ENCODE data around the gene PARVG.

The PARVG gene

DNA sequence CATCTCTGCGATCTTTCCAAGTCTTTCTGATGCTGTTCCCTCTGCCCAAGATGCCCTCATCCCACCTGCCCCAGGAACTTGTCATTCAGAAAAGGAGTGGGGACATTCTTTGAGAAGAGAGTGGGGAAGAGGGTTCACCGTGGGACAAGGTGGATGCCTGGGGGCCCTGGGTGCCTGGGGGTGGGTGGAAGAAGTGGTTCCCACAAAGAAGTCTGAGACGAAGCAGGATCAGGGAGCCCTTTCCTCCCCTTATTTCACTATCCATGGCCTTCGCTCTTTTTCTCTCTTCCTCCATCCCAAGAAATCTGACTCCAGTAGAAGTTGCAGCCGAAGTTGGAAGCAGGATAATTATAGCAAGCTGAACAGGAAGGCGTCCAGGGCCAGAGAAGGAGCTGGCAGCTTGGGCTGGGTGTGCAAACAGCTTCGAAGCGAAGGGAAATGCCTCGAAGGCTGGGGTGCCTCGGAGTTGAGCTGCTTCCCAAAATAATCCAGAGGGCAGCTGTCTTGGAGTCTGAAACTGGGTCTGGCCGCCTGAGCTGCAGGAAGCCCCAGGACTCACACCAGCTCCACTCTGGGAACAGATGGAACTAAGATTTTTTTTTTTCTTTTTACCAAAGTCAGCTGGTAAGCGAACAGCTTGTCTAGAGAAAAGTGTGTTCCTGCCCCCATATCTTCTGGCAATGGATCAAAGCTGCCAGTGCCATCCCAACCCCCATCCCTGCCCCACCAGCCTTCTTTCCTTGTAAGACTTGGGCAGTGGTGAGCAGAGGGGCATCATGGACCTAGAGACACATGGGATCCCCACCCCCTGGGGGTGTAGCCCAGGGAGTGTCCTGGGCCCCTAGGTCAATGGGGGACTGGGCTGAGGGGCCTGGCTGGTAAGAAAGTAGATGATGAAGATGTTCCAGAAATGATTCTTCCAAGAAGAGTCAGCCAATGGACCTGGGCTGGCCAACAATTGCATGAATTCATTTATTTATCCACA lies 31.5 kb downstream of the PARVG start:
- H3K27me3 ChIP-seq (ENCODE audit: insufficient read depth, poor library complexity, severe bottlenecking), result no peaks in the 10 kb centered on the region
- DNase-seq (ENCODE audit: low read depth in 1 of 2, low spot score in 1 of 2), result no peak
- H3K4me3 ChIP-seq (replicated peaks; ENCODE audit: insufficient read depth, low read length), result no peak overlapping the region
- TF ChIP-seq, protein P1, sequence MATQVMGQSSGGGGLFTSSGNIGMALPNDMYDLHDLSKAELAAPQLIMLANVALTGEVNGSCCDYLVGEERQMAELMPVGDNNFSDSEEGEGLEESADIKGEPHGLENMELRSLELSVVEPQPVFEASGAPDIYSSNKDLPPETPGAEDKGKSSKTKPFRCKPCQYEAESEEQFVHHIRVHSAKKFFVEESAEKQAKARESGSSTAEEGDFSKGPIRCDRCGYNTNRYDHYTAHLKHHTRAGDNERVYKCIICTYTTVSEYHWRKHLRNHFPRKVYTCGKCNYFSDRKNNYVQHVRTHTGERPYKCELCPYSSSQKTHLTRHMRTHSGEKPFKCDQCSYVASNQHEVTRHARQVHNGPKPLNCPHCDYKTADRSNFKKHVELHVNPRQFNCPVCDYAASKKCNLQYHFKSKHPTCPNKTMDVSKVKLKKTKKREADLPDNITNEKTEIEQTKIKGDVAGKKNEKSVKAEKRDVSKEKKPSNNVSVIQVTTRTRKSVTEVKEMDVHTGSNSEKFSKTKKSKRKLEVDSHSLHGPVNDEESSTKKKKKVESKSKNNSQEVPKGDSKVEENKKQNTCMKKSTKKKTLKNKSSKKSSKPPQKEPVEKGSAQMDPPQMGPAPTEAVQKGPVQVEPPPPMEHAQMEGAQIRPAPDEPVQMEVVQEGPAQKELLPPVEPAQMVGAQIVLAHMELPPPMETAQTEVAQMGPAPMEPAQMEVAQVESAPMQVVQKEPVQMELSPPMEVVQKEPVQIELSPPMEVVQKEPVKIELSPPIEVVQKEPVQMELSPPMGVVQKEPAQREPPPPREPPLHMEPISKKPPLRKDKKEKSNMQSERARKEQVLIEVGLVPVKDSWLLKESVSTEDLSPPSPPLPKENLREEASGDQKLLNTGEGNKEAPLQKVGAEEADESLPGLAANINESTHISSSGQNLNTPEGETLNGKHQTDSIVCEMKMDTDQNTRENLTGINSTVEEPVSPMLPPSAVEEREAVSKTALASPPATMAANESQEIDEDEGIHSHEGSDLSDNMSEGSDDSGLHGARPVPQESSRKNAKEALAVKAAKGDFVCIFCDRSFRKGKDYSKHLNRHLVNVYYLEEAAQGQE (IDR thresholded peaks at IDR 0.05; ENCODE audit: insufficient replicate concordance, low read depth), result no peak
- TF ChIP-seq SPI1 (IDR thresholded peaks at IDR 0.05; ENCODE audit: borderline replicate concordance, low read depth) (no peak), POLR2AphosphoS5 (IDR thresholded peaks at IDR 0.05; ENCODE audit: low read depth) (no peak)
- TF ChIP-seq, protein P2, sequence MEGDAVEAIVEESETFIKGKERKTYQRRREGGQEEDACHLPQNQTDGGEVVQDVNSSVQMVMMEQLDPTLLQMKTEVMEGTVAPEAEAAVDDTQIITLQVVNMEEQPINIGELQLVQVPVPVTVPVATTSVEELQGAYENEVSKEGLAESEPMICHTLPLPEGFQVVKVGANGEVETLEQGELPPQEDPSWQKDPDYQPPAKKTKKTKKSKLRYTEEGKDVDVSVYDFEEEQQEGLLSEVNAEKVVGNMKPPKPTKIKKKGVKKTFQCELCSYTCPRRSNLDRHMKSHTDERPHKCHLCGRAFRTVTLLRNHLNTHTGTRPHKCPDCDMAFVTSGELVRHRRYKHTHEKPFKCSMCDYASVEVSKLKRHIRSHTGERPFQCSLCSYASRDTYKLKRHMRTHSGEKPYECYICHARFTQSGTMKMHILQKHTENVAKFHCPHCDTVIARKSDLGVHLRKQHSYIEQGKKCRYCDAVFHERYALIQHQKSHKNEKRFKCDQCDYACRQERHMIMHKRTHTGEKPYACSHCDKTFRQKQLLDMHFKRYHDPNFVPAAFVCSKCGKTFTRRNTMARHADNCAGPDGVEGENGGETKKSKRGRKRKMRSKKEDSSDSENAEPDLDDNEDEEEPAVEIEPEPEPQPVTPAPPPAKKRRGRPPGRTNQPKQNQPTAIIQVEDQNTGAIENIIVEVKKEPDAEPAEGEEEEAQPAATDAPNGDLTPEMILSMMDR (IDR thresholded peaks at IDR 0.05; ENCODE audit: insufficient read depth, low read length), result no peak
- H3K27ac ChIP-seq (replicated peaks), result no peak overlapping the region

- no peaks in the 10 kb centered on the region for H3K27me3 ChIP-seq (ENCODE audit: insufficient read depth, poor library complexity, severe bottlenecking)
- no peak for TF ChIP-seq GABPA (IDR thresholded peaks at IDR 0.05; ENCODE audit: low read depth)
- TF ChIP-seq POLR2AphosphoS5 (IDR thresholded peaks at IDR 0.05; ENCODE audit: low read depth), result no peak; the same call in 1 of the 2 replicates
- TF ChIP-seq, protein P1 (IDR thresholded peaks at IDR 0.05; ENCODE audit: insufficient replicate concordance, low read depth), result no peak
- TF ChIP-seq SPI1 (IDR thresholded peaks at IDR 0.05; ENCODE audit: borderline replicate concordance, low read depth), result no peak
- TF ChIP-seq, protein P2 (IDR thresholded peaks at IDR 0.05; ENCODE audit: insufficient read depth, low read length), result no peak
- no peak overlapping the region for H3K4me3 ChIP-seq (replicated peaks; ENCODE audit: insufficient read depth, low read length)
- no peak overlapping the region for H3K27ac ChIP-seq (replicated peaks)
- no peak for DNase-seq (ENCODE audit: low read depth in 1 of 2, low spot score in 1 of 2)
Observed at GRCh38 chr22:44212936-44213335, 32.2 kb downstream of the PARVG start.

DNA sequence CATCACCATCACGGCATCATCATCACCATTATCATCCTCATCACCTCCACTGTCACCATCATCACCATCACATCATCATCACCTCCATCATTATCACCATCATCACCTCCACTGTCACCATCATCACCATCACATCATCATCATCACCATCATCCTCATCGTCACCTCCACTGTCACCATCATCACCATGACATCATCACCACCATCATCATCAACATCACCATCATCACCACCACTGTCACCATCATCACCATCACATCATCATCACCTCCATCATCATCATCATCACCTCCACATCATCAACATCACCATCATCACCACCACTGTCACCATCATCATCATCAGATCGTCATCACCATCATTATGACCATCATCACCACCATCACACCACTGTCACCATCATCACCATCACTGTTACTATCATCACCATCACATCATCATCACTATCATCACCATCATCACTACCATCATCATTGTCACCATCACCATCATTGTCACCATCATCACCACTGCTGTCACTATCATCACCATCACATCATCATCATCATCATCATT lies 32.8 kb downstream of the PARVG start:
- TF ChIP-seq POLR2AphosphoS5 (IDR thresholded peaks at IDR 0.05; ENCODE audit: low read depth) (no peak), SPI1 (IDR thresholded peaks at IDR 0.05; ENCODE audit: borderline replicate concordance, low read depth) (no peak), GABPA (IDR thresholded peaks at IDR 0.05; ENCODE audit: low read depth) (no peak)
- TF ChIP-seq, protein P2 (IDR thresholded peaks at IDR 0.05; ENCODE audit: insufficient read depth, low read length), result no peak
- TF ChIP-seq, protein P1 (IDR thresholded peaks at IDR 0.05; ENCODE audit: insufficient replicate concordance, low read depth), result no peak
- Histone ChIP-seq H3K27me3 (ENCODE audit: insufficient read depth, poor library complexity, severe bottlenecking) (no peaks in the 10 kb centered on the region), H3K4me3 (replicated peaks; ENCODE audit: insufficient read depth, low read length) (no peak overlapping the region), H3K27ac (replicated peaks) (no peak overlapping the region)
- DNase-seq (ENCODE audit: low read depth in 1 of 2, low spot score in 1 of 2), result no peak

Measured in HL-60 (cell line).